Measurements from ENCODE around the gene LRMDA. TPM values are rescaled to one million over a fixed set of nuclear protein-coding genes. Genes with fewer than 3 reads are reported as not detected.

LRMDA gene
- total RNA-seq, 2 donors from 2014 or later: 12.2 to 25.4 TPM

DNA sequence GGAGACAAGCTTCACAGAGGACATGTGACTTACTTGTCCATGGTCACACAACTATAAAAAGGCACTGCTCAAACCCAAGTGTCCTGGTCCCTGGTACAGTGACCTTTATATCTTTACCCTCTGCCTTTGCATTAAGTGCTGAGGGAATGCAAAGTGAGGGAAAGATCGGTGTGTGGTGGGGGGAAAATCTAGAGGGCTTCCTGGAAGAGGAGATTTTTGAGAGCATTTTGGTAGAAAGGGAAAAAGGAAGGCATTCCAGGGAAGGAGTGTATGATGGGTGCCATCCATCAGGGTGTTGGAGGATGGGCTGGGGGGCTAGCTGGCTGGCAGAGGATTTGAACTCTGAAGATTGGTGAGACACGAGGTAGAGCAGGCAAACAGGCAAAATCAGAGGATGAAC, 39.2 kb upstream of the LRMDA start:
- DNase-seq: no peak
- intact Hi-C loops (cut with DNase I): no loop called here
- no peak for ATAC-seq
- no peak overlapping the region for H3K4me3 ChIP-seq
- TF ChIP-seq, protein P1, sequence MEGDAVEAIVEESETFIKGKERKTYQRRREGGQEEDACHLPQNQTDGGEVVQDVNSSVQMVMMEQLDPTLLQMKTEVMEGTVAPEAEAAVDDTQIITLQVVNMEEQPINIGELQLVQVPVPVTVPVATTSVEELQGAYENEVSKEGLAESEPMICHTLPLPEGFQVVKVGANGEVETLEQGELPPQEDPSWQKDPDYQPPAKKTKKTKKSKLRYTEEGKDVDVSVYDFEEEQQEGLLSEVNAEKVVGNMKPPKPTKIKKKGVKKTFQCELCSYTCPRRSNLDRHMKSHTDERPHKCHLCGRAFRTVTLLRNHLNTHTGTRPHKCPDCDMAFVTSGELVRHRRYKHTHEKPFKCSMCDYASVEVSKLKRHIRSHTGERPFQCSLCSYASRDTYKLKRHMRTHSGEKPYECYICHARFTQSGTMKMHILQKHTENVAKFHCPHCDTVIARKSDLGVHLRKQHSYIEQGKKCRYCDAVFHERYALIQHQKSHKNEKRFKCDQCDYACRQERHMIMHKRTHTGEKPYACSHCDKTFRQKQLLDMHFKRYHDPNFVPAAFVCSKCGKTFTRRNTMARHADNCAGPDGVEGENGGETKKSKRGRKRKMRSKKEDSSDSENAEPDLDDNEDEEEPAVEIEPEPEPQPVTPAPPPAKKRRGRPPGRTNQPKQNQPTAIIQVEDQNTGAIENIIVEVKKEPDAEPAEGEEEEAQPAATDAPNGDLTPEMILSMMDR (IDR thresholded peaks at IDR 0.05): no peak
- TF ChIP-seq POLR2A (IDR thresholded peaks at IDR 0.05): no peak
- peaks cover 14% of the 10 kb centered on the region for H3K4me1 ChIP-seq
- H3K27me3 ChIP-seq: no peaks in the 10 kb centered on the region
- no peaks in the 10 kb centered on the region for H3K36me3 ChIP-seq (replicated peaks in 1 of 2; ENCODE audit: insufficient read depth in 1 of 2, low read depth in 2 of 2)
- no peaks in the 10 kb centered on the region for H3K9me3 ChIP-seq
- no peak overlapping the region for H3K27ac ChIP-seq
- WGBS, 2 donors: 93 to 94% methylated on average over 2 of the region's 2 CpGs

DNA sequence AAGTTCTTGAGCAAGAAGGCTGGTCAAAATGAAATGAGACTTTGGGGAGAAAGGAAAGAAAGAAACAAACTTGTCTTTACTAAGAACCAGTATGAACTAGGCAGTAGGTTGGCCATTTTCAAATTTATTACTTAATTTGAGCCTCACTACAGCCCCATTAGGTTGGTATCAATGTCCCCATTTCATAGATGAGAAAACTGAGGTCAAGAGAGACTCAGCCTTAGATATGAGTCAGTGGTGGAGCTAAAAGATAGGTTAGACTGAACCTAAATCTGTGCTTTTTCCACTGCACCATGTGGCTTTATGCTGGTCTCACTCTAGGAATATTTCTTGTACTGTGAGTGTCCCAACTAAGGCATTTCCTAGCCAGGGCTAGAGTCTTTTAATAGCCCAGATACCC, 38.7 kb upstream of the LRMDA start:
- intact Hi-C loops (cut with DNase I): no loop called here
- Histone ChIP-seq H3K36me3 (replicated peaks in 1 of 2; ENCODE audit: insufficient read depth in 1 of 2, low read depth in 2 of 2) (no peaks in the 10 kb centered on the region), H3K27me3 (no peaks in the 10 kb centered on the region), H3K4me1 (peaks cover 14% of the 10 kb centered on the region), H3K27ac (no peak overlapping the region), H3K9me3 (no peaks in the 10 kb centered on the region), H3K4me3 (no peak overlapping the region)
- no peak for DNase-seq
- no peak for ATAC-seq
- TF ChIP-seq, protein P1 (IDR thresholded peaks at IDR 0.05): no peak
- no peak for TF ChIP-seq POLR2A (IDR thresholded peaks at IDR 0.05)

DNA sequence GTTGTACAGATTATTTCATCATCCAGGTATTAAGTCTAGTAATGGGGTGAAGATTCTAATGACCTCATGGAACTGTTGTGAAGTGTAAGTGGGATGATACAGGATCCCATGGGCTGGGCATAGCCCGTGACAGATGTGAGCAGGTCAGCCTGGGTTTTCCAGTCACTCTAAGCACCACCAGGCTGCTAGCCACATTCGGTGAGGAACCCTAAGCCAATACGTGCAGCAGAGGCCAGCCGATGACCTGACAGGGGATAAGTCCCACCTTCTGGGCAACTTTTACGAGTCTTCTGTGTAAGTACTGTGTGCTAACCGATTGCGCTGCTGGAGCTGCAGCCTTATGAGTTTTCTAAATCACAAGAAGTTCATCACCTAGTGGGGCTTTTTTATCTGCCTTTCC, 37.2 kb upstream of the LRMDA start:
- Histone ChIP-seq H3K4me3 (no peak overlapping the region), H3K27ac (peak overlapping the region in 3 of 4 donors; percentile 98 to 100 (median 99)), H3K4me1 (peaks cover 14% of the 10 kb centered on the region), H3K9me3 (no peaks in the 10 kb centered on the region), H3K36me3 (replicated peaks in 1 of 2; ENCODE audit: insufficient read depth in 1 of 2, low read depth in 2 of 2) (no peaks in the 10 kb centered on the region), H3K27me3 (no peaks in the 10 kb centered on the region)
- intact Hi-C loops (cut with DNase I): no loop called here
- no peak for ATAC-seq
- no peak for TF ChIP-seq POLR2A (IDR thresholded peaks at IDR 0.05)
- TF ChIP-seq, protein P1 (IDR thresholded peaks at IDR 0.05): no peak
- WGBS, 2 donors: 72% methylated on average over 7 of the region's 7 CpGs
- DNase-seq: no peak

DNA sequence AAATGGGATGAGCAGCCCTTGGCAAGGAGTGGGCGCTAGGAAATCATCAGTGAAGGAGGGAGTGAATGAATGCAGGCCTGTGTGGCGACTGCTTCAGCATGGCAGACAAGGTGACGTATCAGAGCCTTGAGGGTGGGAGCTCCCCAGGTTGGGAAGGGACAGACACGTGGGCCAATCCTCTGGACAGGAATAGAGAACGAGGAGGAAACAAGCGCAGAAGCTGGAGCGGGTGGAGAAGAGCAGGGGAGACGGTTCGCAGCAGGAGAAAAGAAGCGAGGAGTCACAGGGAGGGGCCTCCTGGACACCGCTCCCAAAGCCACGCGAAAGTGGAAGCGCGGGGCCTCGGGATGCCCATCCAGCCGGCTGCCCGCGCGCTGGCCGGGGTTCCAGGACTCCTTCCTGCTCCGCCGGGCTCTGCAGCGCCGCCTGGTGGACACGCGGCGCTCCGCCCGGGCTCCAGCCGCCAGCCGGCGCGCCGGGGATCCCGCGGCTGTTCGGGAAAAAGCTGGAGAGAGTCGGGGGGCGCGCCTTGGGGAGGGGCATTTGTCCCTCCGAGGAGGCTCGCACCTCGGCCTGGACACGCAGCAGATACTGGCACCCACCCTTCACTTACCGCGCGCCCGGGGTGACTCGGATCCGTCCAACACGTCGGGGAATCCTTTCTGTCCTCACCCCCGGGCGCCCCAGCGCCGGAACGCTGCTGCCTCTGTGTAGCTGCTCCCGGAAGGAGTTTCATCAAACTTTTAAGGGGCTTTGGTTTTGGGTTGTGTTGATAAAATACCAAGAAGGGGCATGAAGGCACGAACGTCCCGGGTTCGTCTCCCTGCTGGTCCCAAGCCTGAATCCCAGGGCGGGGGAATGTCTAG, 36.1 kb upstream of the LRMDA start:
- ATAC-seq: peak; percentile 55
- DNase-seq: peak; percentile 74 to 76 (median 74)
- 10% methylated on average over 33 to 59 of the region's 64 CpGs for WGBS, 2 donors

More for the DNA sequence above, 36.1 kb upstream of the LRMDA start:
- intact Hi-C loops (cut with DNase I): no loop called here
- Histone ChIP-seq H3K4me3 (peak overlapping the region; percentile 20 to 97), H3K9me3 (no peaks in the 10 kb centered on the region), H3K27me3 (no peaks in the 10 kb centered on the region), H3K4me1 (peaks cover 14% of the 10 kb centered on the region), H3K36me3 (replicated peaks in 1 of 2; ENCODE audit: insufficient read depth in 1 of 2, low read depth in 2 of 2) (no peaks in the 10 kb centered on the region), H3K27ac (peak overlapping the region; percentile 79 to 100 (median 98))
- TF ChIP-seq POLR2A (IDR thresholded peaks at IDR 0.05): peak; percentile 13 to 63 (median 58)
- TF ChIP-seq, protein P1 (IDR thresholded peaks at IDR 0.05): peak; percentile 77 to 99 (median 95)

Data from body of pancreas (tissue), 4 donors.